WTC11 (cell line): ENCODE measurements around the gene SPDEF.

Experiments used
- CBFB ChIP-seq: sonication (generic); formaldehyde crosslinking; IDR thresholded peaks from 2 replicates; pipeline ENCODE4 v1.8.1; 2022; ENCODE audit warnings: mild to moderate bottlenecking, low read depth, missing genetic modification reagents
- FOXJ3 ChIP-seq: sonication (generic); formaldehyde crosslinking; IDR thresholded peaks from 2 replicates; pipeline ENCODE4 v1.9.0; 2021; ENCODE audit warnings: missing genetic modification reagents, mild to moderate bottlenecking, borderline replicate concordance
- GTF2I ChIP-seq: fragments of 250-450 bp; sonication (Bioruptor Pico); conservative IDR thresholded peaks from 2 replicates; pipeline ENCODE4 v1.4.0; 2021; ENCODE audit warnings: mild to moderate bottlenecking
- JUN ChIP-seq: sonication (generic); formaldehyde crosslinking; IDR thresholded peaks from 2 replicates; pipeline ENCODE4 v1.8.0; 2023; ENCODE audit warnings: mild to moderate bottlenecking, missing genetic modification reagents
- KAT7 ChIP-seq: sonication (generic); formaldehyde crosslinking; IDR thresholded peaks from 2 replicates; pipeline ENCODE4 v1.8.1; 2023; ENCODE audit warnings: missing genetic modification reagents, mild to moderate bottlenecking, borderline replicate concordance
- NR2C2 ChIP-seq: sonication (generic); formaldehyde crosslinking; IDR thresholded peaks from 2 replicates; pipeline ENCODE4 v1.8.0; 2022; ENCODE audit warnings: mild to moderate bottlenecking, missing genetic modification reagents
- NR3C1 ChIP-seq: sonication (generic); formaldehyde crosslinking; conservative IDR thresholded peaks from 2 replicates; pipeline ENCODE4 v1.8.1; 2023; ENCODE audit warnings: low read depth, mild to moderate bottlenecking, missing genetic modification reagents
- PRDM15 ChIP-seq: sonication (generic); formaldehyde crosslinking; IDR thresholded peaks from 2 replicates; pipeline ENCODE4 v1.8.0; 2022; ENCODE audit warnings: missing genetic modification reagents
- SMAD3 ChIP-seq: sonication (generic); formaldehyde crosslinking; IDR thresholded peaks from 2 replicates; pipeline ENCODE4 v1.8.0; 2022; ENCODE audit warnings: missing genetic modification reagents, mild to moderate bottlenecking, borderline replicate concordance
- SP1 ChIP-seq: sonication (generic); formaldehyde crosslinking; conservative IDR thresholded peaks from 2 replicates; pipeline ENCODE4 v1.8.1; 2022; ENCODE audit warnings: missing genetic modification reagents
- TF ChIP-seq, protein P1 (sequence below): fragments of 200-600 bp; IDR thresholded peaks from 2 replicates; pipeline ENCODE4 v1.8.0; 2022; ENCODE audit warnings: antibody characterized with exemption

DNA sequence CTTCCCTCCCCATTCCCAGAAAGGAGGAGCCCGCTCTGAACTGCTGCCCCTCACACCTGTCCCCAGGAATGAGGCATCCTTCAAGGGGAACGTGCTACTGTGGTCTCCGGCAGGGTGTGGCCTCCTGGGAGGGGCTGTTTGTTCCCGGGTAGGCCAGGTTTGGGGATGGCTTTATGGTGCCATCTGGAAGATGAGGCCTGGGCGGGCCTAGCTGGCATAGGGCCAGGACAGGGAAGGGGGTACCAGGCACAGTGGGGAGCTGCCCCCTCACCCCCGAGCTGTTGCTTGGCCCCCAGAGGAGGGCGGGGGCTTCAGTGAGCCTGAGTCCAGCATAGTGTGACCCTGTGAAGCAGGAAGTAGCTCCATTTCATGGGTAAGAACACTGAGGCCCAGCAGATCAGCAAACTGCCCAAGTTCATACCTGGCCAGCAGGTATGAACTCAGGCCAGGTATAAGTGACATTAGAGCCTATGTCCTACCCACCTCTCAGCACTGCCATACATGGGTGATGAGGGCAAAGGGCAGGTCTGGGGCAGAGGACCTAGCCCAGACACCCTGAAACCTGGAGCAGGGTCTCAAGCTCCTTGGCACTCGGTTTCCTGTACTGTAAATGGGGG, 17.5 kb upstream of the SPDEF start:
- TF ChIP-seq PRDM15 (no peak), SMAD3 (CRISPR knock-in tag) (no peak), GTF2I (CRISPR knock-in tag) (no peak), JUN (CRISPR knock-in tag) (no peak), SP1 (no peak), FOXJ3 (no peak), KAT7 (no peak), NR2C2 (CRISPR knock-in tag) (no peak), CBFB (CRISPR knock-in tag) (no peak), NR3C1 (CRISPR knock-in tag) (no peak)
- TF ChIP-seq, protein P1, sequence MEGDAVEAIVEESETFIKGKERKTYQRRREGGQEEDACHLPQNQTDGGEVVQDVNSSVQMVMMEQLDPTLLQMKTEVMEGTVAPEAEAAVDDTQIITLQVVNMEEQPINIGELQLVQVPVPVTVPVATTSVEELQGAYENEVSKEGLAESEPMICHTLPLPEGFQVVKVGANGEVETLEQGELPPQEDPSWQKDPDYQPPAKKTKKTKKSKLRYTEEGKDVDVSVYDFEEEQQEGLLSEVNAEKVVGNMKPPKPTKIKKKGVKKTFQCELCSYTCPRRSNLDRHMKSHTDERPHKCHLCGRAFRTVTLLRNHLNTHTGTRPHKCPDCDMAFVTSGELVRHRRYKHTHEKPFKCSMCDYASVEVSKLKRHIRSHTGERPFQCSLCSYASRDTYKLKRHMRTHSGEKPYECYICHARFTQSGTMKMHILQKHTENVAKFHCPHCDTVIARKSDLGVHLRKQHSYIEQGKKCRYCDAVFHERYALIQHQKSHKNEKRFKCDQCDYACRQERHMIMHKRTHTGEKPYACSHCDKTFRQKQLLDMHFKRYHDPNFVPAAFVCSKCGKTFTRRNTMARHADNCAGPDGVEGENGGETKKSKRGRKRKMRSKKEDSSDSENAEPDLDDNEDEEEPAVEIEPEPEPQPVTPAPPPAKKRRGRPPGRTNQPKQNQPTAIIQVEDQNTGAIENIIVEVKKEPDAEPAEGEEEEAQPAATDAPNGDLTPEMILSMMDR = no peak
